HUES6 (cell line): Measurements from ENCODE around the gene ZNF275.
"Not testable (repeated sequence)": the region's sequence is repeated elsewhere in the genome, so short reads cannot be mapped to it uniquely, and the experiment has no call there.

Source experiments
- H3K27ac ChIP-seq: 2 replicates; pipeline ENCODE4 v1.7.0; 2013; ENCODE audit warnings: low read depth, mild to moderate bottlenecking, low read length, inconsistent platforms
- H3K27me3 ChIP-seq: 2 replicates; pipeline ENCODE4 v1.6.1; 2013; ENCODE audit warnings: low read length; ENCODE audit not compliant: control insufficient read depth, insufficient read depth
- H3K36me3 ChIP-seq: 2 replicates; pipeline ENCODE4 v1.6.1; 2013; ENCODE audit warnings: low read length; ENCODE audit not compliant: control insufficient read depth, insufficient read depth
- H3K4me1 ChIP-seq: 2 replicates; pipeline ENCODE4 v1.6.1; 2013; ENCODE audit warnings: low read length; ENCODE audit not compliant: control insufficient read depth, insufficient read depth
- H3K4me3 ChIP-seq: 2 replicates; pipeline ENCODE4 v1.5.1; 2013; ENCODE audit warnings: low read depth, low read length
- H3K9ac ChIP-seq: one replicate; pipeline ENCODE4 v1.6.1; 2013; ENCODE audit warnings: mild to moderate bottlenecking, low read length
- H3K9me3 ChIP-seq: 2 replicates; pipeline ENCODE4 v1.6.1; 2013; ENCODE audit warnings: low read depth, low read length; ENCODE audit not compliant: control insufficient read depth, insufficient read depth

ZNF275 gene

GRCh38 chrX:153333821-153334653 is at the start of gene ZNF275:
Gene ZNF275, plus strand, starts transcription at chrX:153334153. Its CDS starts 2,527 bp downstream, at chrX:153336680.
- H3K36me3 ChIP-seq: peaks cover 12% of the 10 kb centered on the region
- peaks cover 7% of the 10 kb centered on the region for H3K4me1 ChIP-seq
- H3K27ac ChIP-seq: peak within 1 kb of the TSS; percentile 34; the same call in 1 of the 2 replicates
- peaks cover 12% of the 10 kb centered on the region; the same call in 1 of the 2 replicates for H3K9me3 ChIP-seq
- H3K4me3 ChIP-seq: peak within 1 kb of the TSS; percentile 91
- H3K9ac ChIP-seq: peak within 1 kb of the TSS; percentile 91
- H3K27me3 ChIP-seq: peaks cover 9% of the 10 kb centered on the region; the same call in 1 of the 2 replicates

GRCh38 chrX:153285678-153286077 is 48.3 kb upstream of the ZNF275 start:
- H3K9me3 ChIP-seq, H3K4me1 ChIP-seq, H3K36me3 ChIP-seq, H3K27ac ChIP-seq, H3K27me3 ChIP-seq, H3K9ac ChIP-seq, H3K4me3 ChIP-seq: not testable (repeated sequence)

- not testable (repeated sequence) for H3K9ac ChIP-seq, H3K27ac ChIP-seq, H3K4me3 ChIP-seq, H3K27me3 ChIP-seq, H3K9me3 ChIP-seq, H3K36me3 ChIP-seq, H3K4me1 ChIP-seq
Measured at GRCh38 chrX:153288807-153289206, 45.1 kb upstream of the ZNF275 start.

- H3K4me3 ChIP-seq, H3K27me3 ChIP-seq, H3K4me1 ChIP-seq, H3K9ac ChIP-seq, H3K36me3 ChIP-seq, H3K27ac ChIP-seq: not testable (repeated sequence)
- H3K9me3 ChIP-seq: peaks cover 17% of the 10 kb centered on the region; the same call in 1 of the 2 replicates
Measured at GRCh38 chrX:153293485-153294071, 40.4 kb upstream of the ZNF275 start.

DNA sequence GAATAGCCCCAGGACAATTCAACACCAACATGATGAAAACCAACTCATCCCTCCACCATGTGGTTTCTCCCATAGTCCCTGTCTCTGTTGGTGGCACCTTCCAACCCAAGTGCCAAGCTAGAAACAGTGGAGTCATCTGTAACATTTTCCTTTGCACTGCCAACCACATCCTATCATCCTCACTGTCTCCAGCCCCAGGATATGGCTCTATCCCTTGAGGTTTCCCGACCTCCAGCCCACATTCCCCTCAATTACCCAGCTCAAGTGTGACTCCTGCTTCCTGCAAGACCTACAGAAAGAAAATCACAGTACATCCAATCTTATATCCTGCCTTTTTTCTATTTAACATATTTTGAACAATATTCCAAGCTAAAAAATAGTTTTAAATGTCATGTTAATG is 36.6 kb upstream of the ZNF275 start:
- Histone ChIP-seq H3K9me3 (peaks cover 17% of the 10 kb centered on the region; the same call in 1 of the 2 replicates), H3K4me3 (no peak overlapping the region), H3K36me3 (no peaks in the 10 kb centered on the region), H3K27ac (no peak overlapping the region), H3K4me1 (no peaks in the 10 kb centered on the region), H3K9ac (no peak overlapping the region), H3K27me3 (peaks cover 9% of the 10 kb centered on the region; the same call in 1 of the 2 replicates)

DNA sequence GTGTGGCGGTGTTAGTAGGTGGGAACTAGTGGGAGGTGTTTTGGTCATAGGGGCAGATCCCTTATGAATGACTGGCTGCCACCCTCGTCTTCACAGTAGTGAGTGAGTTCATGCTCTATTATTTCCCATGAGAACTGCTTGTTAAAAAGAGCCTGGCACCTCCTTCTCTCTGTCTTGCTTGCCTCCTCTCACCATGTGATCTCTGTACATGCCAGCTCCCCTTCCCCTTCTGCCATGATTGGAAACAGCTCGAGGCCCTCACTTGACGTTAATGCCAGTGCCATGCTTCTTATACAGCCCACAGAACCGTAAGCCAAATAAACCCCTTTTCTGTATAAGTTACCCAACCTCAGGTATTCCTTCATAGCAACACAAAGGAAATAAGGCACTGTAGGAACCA is 34.1 kb upstream of the ZNF275 start:
- Histone ChIP-seq H3K9me3 (peaks cover 7% of the 10 kb centered on the region; the same call in 1 of the 2 replicates), H3K27me3 (peaks cover 31% of the 10 kb centered on the region; the same call in 1 of the 2 replicates), H3K27ac (no peak overlapping the region), H3K4me3 (no peak overlapping the region), H3K4me1 (no peaks in the 10 kb centered on the region), H3K36me3 (no peaks in the 10 kb centered on the region), H3K9ac (no peak overlapping the region)

DNA sequence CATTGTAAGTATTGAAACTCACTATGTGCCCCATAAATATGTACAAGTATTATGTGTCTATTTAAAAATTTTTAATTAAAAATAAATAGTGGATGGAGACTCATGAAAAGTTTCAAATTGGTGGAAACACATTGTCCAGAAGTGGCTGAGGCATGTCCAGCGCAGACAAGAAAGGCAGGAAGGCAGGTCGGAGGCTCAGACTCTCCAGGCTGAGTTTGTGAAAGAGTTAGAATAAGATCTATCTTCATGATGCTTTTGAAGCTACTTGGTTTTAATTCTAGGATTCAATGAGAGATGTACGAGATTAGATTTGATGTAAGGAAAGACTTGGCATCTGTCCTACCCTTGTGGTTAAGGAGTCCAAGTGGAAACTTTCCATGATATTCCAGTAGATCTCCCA is 32.2 kb upstream of the ZNF275 start:
- Histone ChIP-seq H3K4me1 (no peaks in the 10 kb centered on the region), H3K9me3 (peaks cover 13% of the 10 kb centered on the region; the same call in 1 of the 2 replicates), H3K27me3 (peaks cover 39% of the 10 kb centered on the region; the same call in 1 of the 2 replicates)

GRCh38 chrX:153302796-153303195 is 31.2 kb upstream of the ZNF275 start:
- Histone ChIP-seq H3K27ac (no peak overlapping the region), H3K4me1 (no peaks in the 10 kb centered on the region), H3K9ac (no peak overlapping the region), H3K9me3 (peaks cover 17% of the 10 kb centered on the region; the same call in 1 of the 2 replicates), H3K4me3 (no peak overlapping the region), H3K27me3 (peaks cover 39% of the 10 kb centered on the region; the same call in 1 of the 2 replicates), H3K36me3 (no peaks in the 10 kb centered on the region)

More for the DNA sequence above, 32.2 kb upstream of the ZNF275 start:
- no peak overlapping the region for H3K27ac ChIP-seq
- no peak overlapping the region for H3K4me3 ChIP-seq
- H3K9ac ChIP-seq: no peak overlapping the region
- no peaks in the 10 kb centered on the region for H3K36me3 ChIP-seq

DNA sequence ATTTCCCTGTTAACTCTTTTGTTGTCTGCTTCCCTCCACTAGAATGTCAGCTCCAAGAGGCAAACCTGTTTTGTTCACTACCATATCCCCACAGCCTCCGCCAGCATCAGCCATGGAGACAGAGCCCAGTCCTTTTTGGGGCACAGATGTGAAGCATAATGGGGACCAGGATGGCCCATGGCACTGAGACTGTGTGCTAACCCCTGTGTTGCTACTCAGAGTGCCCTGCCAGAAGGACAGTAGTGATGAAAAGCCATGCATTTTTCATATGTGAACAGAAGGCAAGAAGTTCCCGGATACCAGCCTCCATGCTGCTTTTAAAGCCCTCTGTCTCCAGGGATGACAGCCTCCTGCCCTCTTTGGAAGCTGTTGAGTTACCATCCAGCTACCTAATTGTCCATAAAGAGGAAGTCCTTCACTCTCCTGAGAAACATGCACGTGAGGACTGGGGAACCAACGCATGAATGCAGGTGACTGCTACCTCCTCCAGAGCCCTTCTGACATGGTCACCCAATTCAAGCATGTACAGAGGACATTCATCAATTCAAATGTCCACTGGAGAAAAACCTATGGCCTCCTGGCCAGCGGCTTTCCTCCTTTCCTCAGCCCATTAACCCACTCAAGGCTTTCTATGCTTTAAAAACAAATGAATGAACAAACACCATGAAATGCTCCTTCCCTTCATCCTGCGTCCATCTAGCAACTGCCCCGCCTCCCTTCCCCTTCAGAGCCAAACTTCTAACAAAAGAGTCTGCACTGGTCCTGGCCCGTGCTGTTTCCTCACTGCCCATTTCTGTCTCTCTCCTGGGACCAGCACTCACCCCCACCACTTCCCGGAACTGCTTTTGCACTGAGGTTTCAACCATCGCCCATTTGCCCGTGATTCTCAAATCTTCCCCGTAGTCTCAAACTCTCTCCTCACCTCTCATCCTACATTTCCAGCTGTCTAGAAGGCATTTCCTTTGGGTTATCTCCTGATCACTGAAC is 30.4 kb upstream of the ZNF275 start:
- Histone ChIP-seq H3K36me3 (no peaks in the 10 kb centered on the region), H3K9ac (no peak overlapping the region), H3K27ac (no peak overlapping the region), H3K4me3 (no peak overlapping the region), H3K9me3 (peaks cover 17% of the 10 kb centered on the region; the same call in 1 of the 2 replicates), H3K27me3 (peaks cover 39% of the 10 kb centered on the region; the same call in 1 of the 2 replicates), H3K4me1 (no peaks in the 10 kb centered on the region)

- no peaks in the 10 kb centered on the region for H3K4me1 ChIP-seq
- H3K9ac ChIP-seq: no peak overlapping the region
- H3K9me3 ChIP-seq: peaks cover 20% of the 10 kb centered on the region; the same call in 1 of the 2 replicates
- no peak overlapping the region for H3K27ac ChIP-seq
- H3K27me3 ChIP-seq: peaks cover 36% of the 10 kb centered on the region; the same call in 1 of the 2 replicates
- no peak overlapping the region for H3K4me3 ChIP-seq
- no peaks in the 10 kb centered on the region for H3K36me3 ChIP-seq
Measured at GRCh38 chrX:153304988-153305736, 28.8 kb upstream of the ZNF275 start.
